H9 (cell line): ENCODE measurements around the gene FGFR3. TPM values are rescaled to one million over a fixed set of nuclear protein-coding genes. Genes with fewer than 3 reads are reported as not detected.

Experiments
- DNase-seq: peaks from one replicate; pipeline ENCODE4 v3.0.0-alpha.2; 2017
- H2AFZ ChIP-seq: one replicate; pipeline ENCODE4 v1.6.1; 2013; ENCODE audit warnings: mild to moderate bottlenecking, low read length, control low read depth, moderate library complexity
- H2AK5ac ChIP-seq: 2 replicates; pipeline ENCODE4 v1.6.1; 2013; ENCODE audit warnings: low read length, control low read depth, mixed read lengths; ENCODE audit not compliant: insufficient read length
- H2BK120ac ChIP-seq: one replicate; pipeline ENCODE4 v1.6.1; 2013; ENCODE audit warnings: low read depth, mild to moderate bottlenecking, low read length, control low read depth, inconsistent platforms; ENCODE audit not compliant: poor library complexity, severe bottlenecking
- H2BK12ac ChIP-seq: 2 replicates; pipeline ENCODE4 v1.6.1; 2013; ENCODE audit warnings: low read length, control low read depth, mixed read lengths, low read depth; ENCODE audit not compliant: insufficient read length
- H2BK15ac ChIP-seq: 2 replicates; pipeline ENCODE4 v1.6.1; 2013; ENCODE audit warnings: low read depth, low read length, control low read depth
- H2BK20ac ChIP-seq: one replicate; pipeline ENCODE4 v1.6.1; 2013; ENCODE audit warnings: low read depth, mild to moderate bottlenecking, low read length, control low read depth, inconsistent platforms; ENCODE audit not compliant: poor library complexity, severe bottlenecking
- H2BK5ac ChIP-seq: 2 replicates; pipeline ENCODE4 v1.6.1; 2013; ENCODE audit warnings: low read length, control low read depth, mixed read lengths; ENCODE audit not compliant: insufficient read length
- H3K14ac ChIP-seq: 2 replicates; pipeline ENCODE4 v1.6.1; 2013; ENCODE audit warnings: low read length, control low read depth; ENCODE audit not compliant: insufficient read depth
- H3K18ac ChIP-seq: 2 replicates; pipeline ENCODE4 v1.6.1; 2013; ENCODE audit warnings: low read depth, mild to moderate bottlenecking, mixed read lengths, low read length, control low read depth; ENCODE audit not compliant: insufficient read length
- H3K23ac ChIP-seq: 2 replicates; pipeline ENCODE4 v1.6.1; 2013; ENCODE audit warnings: low read length, control low read depth, mixed read lengths, low read depth; ENCODE audit not compliant: insufficient read length
- H3K23me2 ChIP-seq: 2 replicates; pipeline ENCODE4 v1.6.1; 2013; ENCODE audit warnings: low read depth, mild to moderate bottlenecking, mixed read lengths, low read length, control low read depth; ENCODE audit not compliant: insufficient read length, poor library complexity, severe bottlenecking
- H3K27ac ChIP-seq: 2 replicates; pipeline ENCODE4 v1.5.1; 2013; ENCODE audit warnings: low read length, control low read depth, mixed read lengths, low read depth; ENCODE audit not compliant: insufficient read length
- H3K27me3 ChIP-seq: 2 replicates; pipeline ENCODE4 v1.6.1; 2013; ENCODE audit warnings: low read length, control low read depth, inconsistent platforms; ENCODE audit not compliant: insufficient read depth
- H3K4ac ChIP-seq: 2 replicates; pipeline ENCODE4 v1.6.1; 2013; ENCODE audit warnings: low read depth, mild to moderate bottlenecking, control low read depth, inconsistent platforms, low read length, moderate library complexity
- H3K4me1 ChIP-seq: 2 replicates; pipeline ENCODE4 v1.6.1; 2013; ENCODE audit warnings: low read length, control low read depth, inconsistent platforms; ENCODE audit not compliant: insufficient read depth
- H3K4me2 ChIP-seq: 2 replicates; pipeline ENCODE4 v1.6.1; 2013; ENCODE audit warnings: low read length, control low read depth, mixed read lengths; ENCODE audit not compliant: insufficient read length, insufficient read depth
- H3K56ac ChIP-seq: 2 replicates; pipeline ENCODE4 v1.6.1; 2013; ENCODE audit warnings: low read depth, mild to moderate bottlenecking, mixed read lengths, low read length, control low read depth; ENCODE audit not compliant: insufficient read length
- H3K79me1 ChIP-seq: 2 replicates; pipeline ENCODE4 v1.6.1; 2013; ENCODE audit warnings: low read depth, mild to moderate bottlenecking, moderate library complexity, low read length, control low read depth, inconsistent platforms; ENCODE audit not compliant: insufficient read depth, poor library complexity, severe bottlenecking
- H3K79me2 ChIP-seq: 2 replicates; pipeline ENCODE4 v1.6.1; 2013; ENCODE audit warnings: low read length, control low read depth, inconsistent platforms; ENCODE audit not compliant: insufficient read depth
- H3K9ac ChIP-seq: 2 replicates; pipeline ENCODE4 v1.6.1; 2013; ENCODE audit warnings: low read length, control low read depth, mixed read lengths; ENCODE audit not compliant: insufficient read length; ENCODE audit errors: extremely low read depth
- H3K9me3 ChIP-seq: one replicate; pipeline ENCODE4 v1.6.1; 2013; ENCODE audit warnings: low read depth, low read length, inconsistent platforms; ENCODE audit not compliant: control insufficient read depth
- H3T11ph ChIP-seq: one replicate; pipeline ENCODE4 v1.6.1; 2013; ENCODE audit warnings: mild to moderate bottlenecking, low read length, control low read depth, inconsistent platforms
- H4K20me1 ChIP-seq: one replicate; pipeline ENCODE4 v1.6.1; 2013; ENCODE audit not compliant: control insufficient read depth, insufficient read length, insufficient read depth
- H4K5ac ChIP-seq: 2 replicates; pipeline ENCODE4 v1.6.1; 2013; ENCODE audit warnings: low read depth, mild to moderate bottlenecking, mixed read lengths, low read length, control low read depth; ENCODE audit not compliant: insufficient read length
- H4K8ac ChIP-seq: replicated peaks from 2 replicates; pipeline ENCODE4 v1.6.1; 2013; ENCODE audit warnings: low read length, control low read depth, mixed read lengths, low read depth; ENCODE audit not compliant: insufficient read length
- H4K91ac ChIP-seq: 2 replicates; pipeline ENCODE4 v1.6.1; 2013; ENCODE audit warnings: low read depth, mild to moderate bottlenecking, moderate library complexity, mixed read lengths, low read length, control low read depth; ENCODE audit not compliant: insufficient read length
- H3K27ac Mint-ChIP-seq, 3 experiments: 2 replicates in 2 of 3; 3 replicates in 1 of 3; pipeline ENCODE4 v1.8.0; 2020 to 2021; ENCODE audit warnings: mixed read lengths in 3 of 3, mild to moderate bottlenecking in 1 of 3, moderate library complexity in 1 of 3
- H3K27me3 Mint-ChIP-seq: 2 replicates; pipeline ENCODE4 v1.8.0; 2021; ENCODE audit warnings: low read depth, mild to moderate bottlenecking, moderate library complexity, mixed read lengths
- H3K36me3 Mint-ChIP-seq, 3 experiments: 2 replicates in 2 of 3; 3 replicates in 1 of 3; pipeline ENCODE4 v1.8.0; 2020 to 2021; ENCODE audit warnings: low read depth in 3 of 3, mixed read lengths in 3 of 3; ENCODE audit not compliant: insufficient read depth in 1 of 3
- H3K4me1 Mint-ChIP-seq, 2 experiments: 2 replicates each; pipeline ENCODE4 v1.8.0; 2020; ENCODE audit warnings: mixed read lengths in 2 of 2
- H3K4me3 Mint-ChIP-seq, 2 experiments: 2 replicates in 1 of 2; 3 replicates in 1 of 2; pipeline ENCODE4 v1.8.0; 2020 to 2021; ENCODE audit warnings: mild to moderate bottlenecking in 2 of 2, mixed read lengths in 2 of 2, moderate library complexity in 1 of 2
- H3K9me3 Mint-ChIP-seq, 2 experiments: 2 replicates in 1 of 2; 3 replicates in 1 of 2; pipeline ENCODE4 v1.8.0; 2020; ENCODE audit warnings: mild to moderate bottlenecking in 2 of 2, mixed read lengths in 2 of 2, moderate library complexity in 1 of 2
- WGBS: extraction: QIAGEN DNeasy Blood & Tissue Kit; methylation state at CpG from one replicate; pipeline ENCODE4 v1.1.7; 2013; ENCODE audit warnings: missing lambda C conversion rate, low lambda C conversion rate, mixed read lengths; ENCODE audit not compliant: insufficient read length; ENCODE audit errors: extremely low coverage; 5-methylcytosine and 5-hydroxymethylcytosine counted together
- total RNA-seq: library from RNA; stranded (reverse); gene quantifications from 2 replicates; pipeline ENCODE4 v1.2.1, GENCODE V29; 2021
- TF ChIP-seq, protein P1 (sequence below): fragments of 200-600 bp; sonication (generic); conservative IDR thresholded peaks from 3 replicates; pipeline ENCODE4 v1.8.0; 2021; ENCODE audit warnings: antibody characterized with exemption, mild to moderate bottlenecking

Gene FGFR3
- total RNA-seq, 1 experiment from 2014 or later, result 75.7 TPM

DNA sequence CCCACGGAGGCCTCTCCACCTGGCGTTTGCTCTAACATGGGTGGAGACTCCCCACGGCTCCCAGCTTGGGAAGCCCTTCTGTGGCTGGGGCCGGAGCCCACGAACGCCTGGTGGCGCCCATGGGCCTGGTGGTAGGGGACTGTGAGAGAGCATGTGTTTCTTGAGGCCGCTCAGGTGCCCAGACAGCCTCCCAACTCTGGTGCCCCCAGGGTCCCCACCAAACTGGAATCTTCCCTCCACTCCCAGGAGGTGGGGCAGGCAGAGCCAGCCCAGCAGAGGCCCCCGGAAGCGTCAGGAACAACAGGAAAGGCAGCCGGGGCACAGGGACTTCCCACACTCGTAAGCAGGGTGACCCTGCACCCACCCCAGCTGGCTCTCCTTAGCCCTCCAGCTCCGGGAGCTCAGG, 33.3 kb upstream of the FGFR3 start:
- Mint-ChIP-seq H3K36me3 (no peaks in the 10 kb centered on the region), H3K27ac (no peak overlapping the region), H3K4me3 (no peak overlapping the region), H3K9me3 (no peaks in the 10 kb centered on the region), H3K27me3 (peaks cover 1% of the 10 kb centered on the region), H3K4me1 (peaks cover 8 to 24% of the 10 kb centered on the region in 2 experiments)
- Histone ChIP-seq H3K79me2 (no peaks in the 10 kb centered on the region), H3K27ac (no peak overlapping the region), H2BK15ac (0 out of 2 replicates have a peak overlapping the region, but pooled peaks have one; percentile 76), H4K20me1 (no peaks in the 10 kb centered on the region), H3K4ac (no peak overlapping the region), H2BK5ac (no peak overlapping the region), H2AK5ac (no peak overlapping the region), H3K9me3 (no peaks in the 10 kb centered on the region), H3K23ac (no peak overlapping the region), H2BK20ac (no peak overlapping the region), H3K23me2 (no peaks in the 10 kb centered on the region), H3K4me1 (no peaks in the 10 kb centered on the region), H3K56ac (no peak overlapping the region), H2BK12ac (no peak overlapping the region), H4K8ac (no peak overlapping the region), H3K9ac (no peak overlapping the region), H3K79me1 (no peaks in the 10 kb centered on the region), H3K27me3 (no peaks in the 10 kb centered on the region), H4K91ac (no peak overlapping the region), H3K18ac (no peak overlapping the region), H3K4me2 (no peak overlapping the region), H2AFZ (no peak overlapping the region), H4K5ac (no peak overlapping the region), H3T11ph (no peak overlapping the region), H2BK120ac (no peak overlapping the region), H3K14ac (no peak overlapping the region; the same call in 1 of the 2 replicates)
- WGBS, result no CpG with 5 or more reads among the region's 13 CpGs
- TF ChIP-seq, protein P1, sequence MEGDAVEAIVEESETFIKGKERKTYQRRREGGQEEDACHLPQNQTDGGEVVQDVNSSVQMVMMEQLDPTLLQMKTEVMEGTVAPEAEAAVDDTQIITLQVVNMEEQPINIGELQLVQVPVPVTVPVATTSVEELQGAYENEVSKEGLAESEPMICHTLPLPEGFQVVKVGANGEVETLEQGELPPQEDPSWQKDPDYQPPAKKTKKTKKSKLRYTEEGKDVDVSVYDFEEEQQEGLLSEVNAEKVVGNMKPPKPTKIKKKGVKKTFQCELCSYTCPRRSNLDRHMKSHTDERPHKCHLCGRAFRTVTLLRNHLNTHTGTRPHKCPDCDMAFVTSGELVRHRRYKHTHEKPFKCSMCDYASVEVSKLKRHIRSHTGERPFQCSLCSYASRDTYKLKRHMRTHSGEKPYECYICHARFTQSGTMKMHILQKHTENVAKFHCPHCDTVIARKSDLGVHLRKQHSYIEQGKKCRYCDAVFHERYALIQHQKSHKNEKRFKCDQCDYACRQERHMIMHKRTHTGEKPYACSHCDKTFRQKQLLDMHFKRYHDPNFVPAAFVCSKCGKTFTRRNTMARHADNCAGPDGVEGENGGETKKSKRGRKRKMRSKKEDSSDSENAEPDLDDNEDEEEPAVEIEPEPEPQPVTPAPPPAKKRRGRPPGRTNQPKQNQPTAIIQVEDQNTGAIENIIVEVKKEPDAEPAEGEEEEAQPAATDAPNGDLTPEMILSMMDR, result 0 out of 3 replicates have a peak, but pooled peaks have one; percentile 16
- DNase-seq, result no peak
